Measurements from ENCODE around the gene MAPKAP1. TPM values are rescaled to one million over a fixed set of nuclear protein-coding genes. Genes with fewer than 3 reads are reported as not detected.

The MAPKAP1 gene
- total RNA-seq, 2 donors from 2014 or later = 73.4 to 81.5 TPM

- Histone ChIP-seq H3K27me3 (replicated peaks; ENCODE audit: insufficient read depth) (no peaks in the 10 kb centered on the region), H3K27ac (no peak overlapping the region), H3K36me3 (no peaks in the 10 kb centered on the region), H3K4me3 (no peak overlapping the region), H3K4me1 (ENCODE audit: control insufficient read depth in 1 of 2, low read depth in 2 of 2) (peaks cover 3 to 7% of the 10 kb centered on the region in 2 donors), H3K9me3 (no peaks in the 10 kb centered on the region)
- no peak for DNase-seq (ENCODE audit: low spot score)
- ATAC-seq (ENCODE audit: insufficient number of reproducible peaks, low FRiP score, low read depth) = no peak
- TF ChIP-seq CTCF (IDR thresholded peaks at IDR 0.05) = no peak
Measured at GRCh38 chr9:125411171-125411756, 295.7 kb downstream of the MAPKAP1 start.

DNA sequence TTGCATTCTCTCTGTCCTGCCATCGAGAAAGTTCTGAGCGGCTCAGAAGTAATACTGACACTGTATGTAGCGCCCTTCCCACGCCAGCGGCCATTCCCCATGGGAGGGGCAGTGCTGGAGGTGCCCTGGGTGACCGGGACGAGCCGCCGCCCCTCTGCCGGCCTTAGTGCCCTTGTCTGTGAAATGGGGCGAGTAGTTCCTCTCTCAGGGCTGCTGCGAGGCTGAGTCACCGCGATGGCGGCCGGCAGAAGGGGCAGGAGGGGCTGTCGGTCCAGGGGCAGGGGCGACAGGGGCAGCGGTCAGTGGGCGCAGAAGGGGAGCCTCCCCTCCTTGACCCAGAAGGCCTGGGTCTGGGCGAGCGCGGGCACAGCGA, 296.5 kb downstream of the MAPKAP1 start:
- no peak for TF ChIP-seq CTCF (IDR thresholded peaks at IDR 0.05)
- Histone ChIP-seq H3K4me3 (no peak overlapping the region), H3K9me3 (no peaks in the 10 kb centered on the region), H3K27ac (no peak overlapping the region), H3K27me3 (replicated peaks; ENCODE audit: insufficient read depth) (no peaks in the 10 kb centered on the region), H3K4me1 (ENCODE audit: control insufficient read depth in 1 of 2, low read depth in 2 of 2) (peaks cover 3 to 7% of the 10 kb centered on the region in 2 donors), H3K36me3 (no peaks in the 10 kb centered on the region)
- DNase-seq (ENCODE audit: low spot score) (no peak), ATAC-seq (ENCODE audit: insufficient number of reproducible peaks, low FRiP score, low read depth) (no peak)

GRCh38 chr9:125409637-125410521, 297.1 kb downstream of the MAPKAP1 start:
- no peak for ATAC-seq (ENCODE audit: insufficient number of reproducible peaks, low FRiP score, low read depth)
- Histone ChIP-seq H3K4me3 (no peak overlapping the region), H3K36me3 (no peaks in the 10 kb centered on the region), H3K27me3 (replicated peaks; ENCODE audit: insufficient read depth) (no peaks in the 10 kb centered on the region), H3K9me3 (no peaks in the 10 kb centered on the region), H3K4me1 (ENCODE audit: control insufficient read depth in 1 of 2, low read depth in 2 of 2) (peaks cover 3 to 7% of the 10 kb centered on the region in 2 donors), H3K27ac (no peak overlapping the region)
- TF ChIP-seq CTCF (IDR thresholded peaks at IDR 0.05) = no peak
- DNase-seq (ENCODE audit: low spot score) = no peak

DNA sequence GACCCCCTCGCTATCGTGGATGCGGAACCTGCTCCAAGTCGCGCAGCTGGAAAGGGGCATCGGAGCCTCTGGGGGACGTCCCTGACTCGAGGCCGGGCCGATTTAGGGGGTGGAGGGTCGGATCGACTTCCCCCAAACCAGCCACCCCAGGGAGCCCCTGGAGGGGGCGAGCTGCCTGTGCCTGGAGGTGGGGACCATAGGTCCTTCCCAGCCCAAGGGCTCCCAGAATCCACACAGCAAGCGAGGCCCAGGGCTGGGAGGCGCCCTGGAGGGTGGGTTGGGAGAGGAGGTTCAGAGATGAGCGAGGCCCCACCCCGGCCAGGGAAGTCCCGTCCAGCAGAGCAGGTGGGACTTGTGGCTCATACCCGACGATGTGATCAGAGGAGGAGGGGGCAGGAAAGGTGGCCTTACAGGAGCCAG, 297.8 kb downstream of the MAPKAP1 start:
- H3K9me3 ChIP-seq = no peaks in the 10 kb centered on the region
- no peaks in the 10 kb centered on the region for H3K36me3 ChIP-seq
- H3K4me1 ChIP-seq (ENCODE audit: control insufficient read depth in 1 of 2, low read depth in 2 of 2) = peaks cover 3 to 7% of the 10 kb centered on the region in 2 donors
- H3K4me3 ChIP-seq = no peak overlapping the region
- DNase-seq (ENCODE audit: low spot score) (no peak), ATAC-seq (ENCODE audit: insufficient number of reproducible peaks, low FRiP score, low read depth) (no peak)
- no peak overlapping the region for H3K27ac ChIP-seq
- H3K27me3 ChIP-seq (replicated peaks; ENCODE audit: insufficient read depth) = no peaks in the 10 kb centered on the region
- no peak for TF ChIP-seq CTCF (IDR thresholded peaks at IDR 0.05)

Measured in thoracic aorta (tissue), 2 donors.